Right atrium auricular region (tissue), 2 donors: ENCODE results near the gene ECT2L. TPM values are rescaled to one million over a fixed set of nuclear protein-coding genes. Genes with fewer than 3 reads are reported as not detected.

Experiments used
- DNase-seq: peaks from one replicate; pipeline ENCODE4 v3.0.0-alpha.2; 2019; ENCODE audit warnings: low spot score
- H3K27ac ChIP-seq, 2 donors: fragments of 200-600 bp; sonication (generic); 1 replicate in 1 of 2; 2 replicates in 1 of 2; pipeline ENCODE4 v1.5.1; 2016 to 2019
- H3K27me3 ChIP-seq, 2 donors: fragments of 200-600 bp; sonication (generic); one replicate each; pipeline versions ENCODE4 v1.5.1 to v1.6.0; 2017 to 2019
- H3K36me3 ChIP-seq: fragments of 200-600 bp; sonication (generic); one replicate; pipeline ENCODE4 v1.5.1; 2016
- H3K4me1 ChIP-seq, 2 donors: fragments of 200-600 bp; sonication (generic); one replicate each; pipeline versions ENCODE4 v1.5.1 to v1.6.0; 2017 to 2019
- H3K4me3 ChIP-seq, 2 donors: fragments of 200-600 bp; sonication (generic); 1 replicate in 1 of 2; 2 replicates in 1 of 2; pipeline ENCODE4 v1.5.1; 2017 to 2019; ENCODE audit warnings: mild to moderate bottlenecking in 1 of 2, moderate library complexity in 1 of 2
- H3K9me3 ChIP-seq, 2 donors: fragments of 200-600 bp; sonication (generic); one replicate each; pipeline ENCODE4 v1.5.1; 2019
- CTCF ChIP-seq, 2 donors: fragments of 200-600 bp; sonication (generic); IDR thresholded peaks; one replicate each; pipeline ENCODE4 v1.5.1; 2019; ENCODE audit warnings: antibody characterized with exemption in 2 of 2
- total RNA-seq, 2 donors: library from RNA; depleted of rRNA; stranded (reverse); fragments of >200 nt; gene quantifications; one replicate each; pipeline ENCODE4 v1.1.0, GENCODE V29; 2016

The ECT2L gene
- total RNA-seq, 2 donors from 2014 or later: 1.1 to 3.5 TPM

GRCh38 chr6:138907167-138907566 lies 111.3 kb downstream of the ECT2L start:
- DNase-seq: no peak
- H3K9me3 ChIP-seq: no peaks in the 10 kb centered on the region
- H3K36me3 ChIP-seq: peaks cover 65% of the 10 kb centered on the region
- no peak overlapping the region for H3K4me3 ChIP-seq
- H3K4me1 ChIP-seq: peaks cover 0 to 11% of the 10 kb centered on the region in 2 donors
- H3K27me3 ChIP-seq: no peaks in the 10 kb centered on the region
- no peak for TF ChIP-seq CTCF (IDR thresholded peaks at IDR 0.05)
- H3K27ac ChIP-seq: no peak overlapping the region

GRCh38 chr6:138909511-138909910 lies 113.6 kb downstream of the ECT2L start:
- H3K4me3 ChIP-seq: no peak overlapping the region
- H3K4me1 ChIP-seq: peaks cover 0 to 11% of the 10 kb centered on the region in 2 donors
- H3K27me3 ChIP-seq: no peaks in the 10 kb centered on the region
- no peak for DNase-seq
- H3K27ac ChIP-seq: peak overlapping the region in 1 of 2 donors; percentile 3
- peaks cover 64% of the 10 kb centered on the region for H3K36me3 ChIP-seq
- H3K9me3 ChIP-seq: no peaks in the 10 kb centered on the region
- TF ChIP-seq CTCF (IDR thresholded peaks at IDR 0.05): no peak

- H3K9me3 ChIP-seq: no peaks in the 10 kb centered on the region
- H3K27me3 ChIP-seq: no peaks in the 10 kb centered on the region
- H3K27ac ChIP-seq: peak overlapping the region in 1 of 2 donors; percentile 3
- H3K4me3 ChIP-seq: no peak overlapping the region
- no peak for TF ChIP-seq CTCF (IDR thresholded peaks at IDR 0.05)
- H3K36me3 ChIP-seq: peaks cover 65% of the 10 kb centered on the region
- no peak for DNase-seq
- H3K4me1 ChIP-seq: peaks cover 0 to 11% of the 10 kb centered on the region in 2 donors
Measured at GRCh38 chr6:138909975-138910374, 114.1 kb downstream of the ECT2L start.

- no peak for TF ChIP-seq CTCF (IDR thresholded peaks at IDR 0.05)
- no peak overlapping the region for H3K4me3 ChIP-seq
- peaks cover 0 to 11% of the 10 kb centered on the region in 2 donors for H3K4me1 ChIP-seq
- DNase-seq: no peak
- no peak overlapping the region for H3K27ac ChIP-seq
- H3K36me3 ChIP-seq: peaks cover 54% of the 10 kb centered on the region
- no peaks in the 10 kb centered on the region for H3K9me3 ChIP-seq
- H3K27me3 ChIP-seq: no peaks in the 10 kb centered on the region
Measured at GRCh38 chr6:138912308-138912707, 116.4 kb downstream of the ECT2L start.

- Histone ChIP-seq H3K4me1 (peaks cover 0 to 8% of the 10 kb centered on the region in 2 donors), H3K4me3 (no peak overlapping the region), H3K36me3 (peaks cover 52% of the 10 kb centered on the region), H3K27me3 (no peaks in the 10 kb centered on the region), H3K27ac (no peak overlapping the region), H3K9me3 (no peaks in the 10 kb centered on the region)
- DNase-seq: no peak
- no peak for TF ChIP-seq CTCF (IDR thresholded peaks at IDR 0.05)
Measured at GRCh38 chr6:138914701-138915100, 118.8 kb downstream of the ECT2L start.

- no peak for DNase-seq
- no peaks in the 10 kb centered on the region for H3K4me1 ChIP-seq
- peaks cover 36% of the 10 kb centered on the region for H3K36me3 ChIP-seq
- no peak for TF ChIP-seq CTCF (IDR thresholded peaks at IDR 0.05)
- no peaks in the 10 kb centered on the region for H3K27me3 ChIP-seq
- H3K4me3 ChIP-seq: no peak overlapping the region
- no peak overlapping the region for H3K27ac ChIP-seq
- no peaks in the 10 kb centered on the region for H3K9me3 ChIP-seq
Measured at GRCh38 chr6:138920906-138921305, 125.0 kb downstream of the ECT2L start.
